Upper lobe of left lung (tissue), 6 donors: ENCODE data around the gene SLC9A6. TPM values are rescaled to one million over a fixed set of nuclear protein-coding genes. Genes with fewer than 3 reads are reported as not detected.

Experiments
- ATAC-seq, 2 donors: fragments of 200-7000 bp; cut with Tn5 transposase; one replicate each; pipeline ENCODE4 v1.9.1; 2022; ENCODE audit warnings: mild to moderate bottlenecking in 2 of 2, moderate library complexity in 2 of 2; ENCODE audit not compliant: low FRiP score in 2 of 2
- DNase-seq, 2 donors: peaks; one replicate each; pipeline ENCODE4 v3.0.0-alpha.2; 2019 to 2020
- H3K27ac ChIP-seq, 4 donors: fragments of 200-600 bp; sonication (generic); one replicate each; pipeline ENCODE4 v1.5.1; 2016 to 2019
- H3K27me3 ChIP-seq, 4 donors: fragments of 200-600 bp; sonication (generic); one replicate each; pipeline ENCODE4 v1.5.1; 2017 to 2019
- H3K36me3 ChIP-seq, 4 donors: fragments of 200-600 bp; sonication (generic); one replicate each; pipeline ENCODE4 v1.5.1; 2016 to 2019
- H3K4me1 ChIP-seq, 4 donors: fragments of 200-600 bp; sonication (generic); one replicate each; pipeline ENCODE4 v1.5.1; 2018 to 2019
- H3K4me3 ChIP-seq, 4 donors: fragments of 200-600 bp; sonication (generic); one replicate each; pipeline ENCODE4 v1.5.1; 2017 to 2019; ENCODE audit warnings: mild to moderate bottlenecking in 2 of 4, moderate library complexity in 1 of 4
- H3K9me3 ChIP-seq, 4 donors: fragments of 200-600 bp; sonication (generic); one replicate each; pipeline ENCODE4 v1.5.1; 2018 to 2019
- CTCF ChIP-seq, 6 experiments: fragments of 450-650 bp in 4 of 6; fragments of 200-600 bp in 2 of 6; sonication (generic) in 2 of 6; IDR thresholded peaks; one replicate each; pipeline ENCODE4 v1.5.1; 2016 to 2019; ENCODE audit warnings: antibody characterized with exemption in 6 of 6
- EP300 ChIP-seq, 4 donors: sonication (generic); formaldehyde crosslinking; IDR thresholded peaks; one replicate each; pipeline ENCODE4 v1.5.1; 2017; ENCODE audit warnings: antibody characterized with exemption in 4 of 4, control low read depth in 2 of 4
- POLR2A ChIP-seq, 4 donors: fragments of 450-650 bp; IDR thresholded peaks; one replicate each; pipeline ENCODE4 v1.5.1; 2016 to 2017; ENCODE audit warnings: antibody characterized with exemption in 4 of 4, mild to moderate bottlenecking in 2 of 4
- POLR2AphosphoS5 ChIP-seq, 2 donors: sonication (generic); formaldehyde crosslinking; IDR thresholded peaks; one replicate each; pipeline ENCODE4 v1.5.1; 2017; ENCODE audit warnings: antibody characterized with exemption in 2 of 2
- whole genome bisulfite sequencing, 2 donors: methylation state at CpG; one replicate each; pipeline ENCODE4 v1.1.5; 2017 to 2018; 5-methylcytosine and 5-hydroxymethylcytosine counted together
- total RNA-seq, 6 donors: library from RNA; depleted of rRNA in 4 of 6; stranded (reverse); fragments of >200 nt in 4 of 6; gene quantifications; one replicate each; pipeline versions ENCODE4 v1.1.0 to v1.2.1, GENCODE V29; 2016 to 2021
- donor health status: DM: no; HTN: no; CAD: no; lungs with moderate emphysema.
- donor health status: DM: no; HTN: yes; CAD: no; lungs with severe emphysema.

Gene SLC9A6
- total RNA-seq, 6 donors from 2014 or later, result 4.7 to 16.9 (median 11.5) TPM

- DNase-seq, result no peak
- Histone ChIP-seq H3K9me3 (no peaks in the 10 kb centered on the region), H3K36me3 (no peaks in the 10 kb centered on the region), H3K4me1 (peaks cover 0 to 8% (median 2%) of the 10 kb centered on the region in 4 donors), H3K4me3 (no peak overlapping the region), H3K27ac (no peak overlapping the region), H3K27me3 (no peaks in the 10 kb centered on the region)
- 51 to 64% methylated on average over 5 of the region's 5 CpGs for WGBS, 2 donors
- TF ChIP-seq POLR2A (IDR thresholded peaks at IDR 0.05) (no peak), EP300 (IDR thresholded peaks at IDR 0.05) (no peak), POLR2AphosphoS5 (IDR thresholded peaks at IDR 0.05) (no peak), CTCF (IDR thresholded peaks at IDR 0.05) (no peak)
- ATAC-seq, result no peak
Observed at GRCh38 chrX:135981010-135981409, 4.2 kb upstream of the SLC9A6 start.

- no peaks in the 10 kb centered on the region for H3K36me3 ChIP-seq
- TF ChIP-seq CTCF (IDR thresholded peaks at IDR 0.05) (no peak), POLR2A (IDR thresholded peaks at IDR 0.05) (no peak), EP300 (IDR thresholded peaks at IDR 0.05) (no peak), POLR2AphosphoS5 (IDR thresholded peaks at IDR 0.05) (no peak)
- H3K27me3 ChIP-seq, result no peaks in the 10 kb centered on the region
- no peak for DNase-seq
- no peak overlapping the region for H3K27ac ChIP-seq
- no peak overlapping the region for H3K4me3 ChIP-seq
- no peaks in the 10 kb centered on the region for H3K9me3 ChIP-seq
- ATAC-seq, result no peak
- H3K4me1 ChIP-seq, result peaks cover 0 to 8% (median 3%) of the 10 kb centered on the region in 4 donors
Observed at GRCh38 chrX:135981668-135982067, 3.6 kb upstream of the SLC9A6 start.

GRCh38 chrX:135982860-135983259 is 2.4 kb upstream of the SLC9A6 start:
- Histone ChIP-seq H3K27me3 (no peaks in the 10 kb centered on the region), H3K36me3 (no peaks in the 10 kb centered on the region), H3K4me3 (no peak overlapping the region), H3K9me3 (no peaks in the 10 kb centered on the region), H3K27ac (no peak overlapping the region), H3K4me1 (peaks cover 0 to 8% (median 5%) of the 10 kb centered on the region in 4 donors)
- no peak for DNase-seq
- WGBS, 2 donors, result 24 to 73% methylated on average over 1 of the region's 1 CpG
- TF ChIP-seq EP300 (IDR thresholded peaks at IDR 0.05) (no peak), CTCF (IDR thresholded peaks at IDR 0.05) (no peak), POLR2AphosphoS5 (IDR thresholded peaks at IDR 0.05) (no peak), POLR2A (IDR thresholded peaks at IDR 0.05) (no peak)
- no peak for ATAC-seq

GRCh38 chrX:135984256-135984655 is 979 bp upstream of the SLC9A6 start:
- H3K4me3 ChIP-seq, result peak overlapping the region in 2 of 4 donors; percentile 72 to 80

More at GRCh38 chrX:135984256-135984655, 979 bp upstream of the SLC9A6 start:
- Histone ChIP-seq H3K9me3 (no peaks in the 10 kb centered on the region), H3K36me3 (no peaks in the 10 kb centered on the region), H3K4me1 (peaks cover 0 to 8% (median 5%) of the 10 kb centered on the region in 4 donors), H3K27me3 (no peaks in the 10 kb centered on the region), H3K27ac (peak overlapping the region in 2 of 4 donors; percentile 82 to 86)
- ATAC-seq, result no peak
- DNase-seq, result no peak
- no peak for TF ChIP-seq POLR2A (IDR thresholded peaks at IDR 0.05)
- no peak for TF ChIP-seq POLR2AphosphoS5 (IDR thresholded peaks at IDR 0.05)
- no peak for TF ChIP-seq CTCF (IDR thresholded peaks at IDR 0.05)
- TF ChIP-seq EP300 (IDR thresholded peaks at IDR 0.05), result no peak
- WGBS, 2 donors, result 30 to 57% methylated on average over 2 of the region's 2 CpGs
